GM15510 (cell line): Measurements from ENCODE around the gene ARHGEF1.

Experiments
- POLR2A ChIP-seq: IDR thresholded peaks from 3 replicates; pipeline ENCODE4 v1.6.1; 2011; ENCODE audit warnings: borderline replicate concordance; ENCODE audit not compliant: insufficient read length; ENCODE audit errors: extremely low read depth

The ARHGEF1 gene

DNA sequence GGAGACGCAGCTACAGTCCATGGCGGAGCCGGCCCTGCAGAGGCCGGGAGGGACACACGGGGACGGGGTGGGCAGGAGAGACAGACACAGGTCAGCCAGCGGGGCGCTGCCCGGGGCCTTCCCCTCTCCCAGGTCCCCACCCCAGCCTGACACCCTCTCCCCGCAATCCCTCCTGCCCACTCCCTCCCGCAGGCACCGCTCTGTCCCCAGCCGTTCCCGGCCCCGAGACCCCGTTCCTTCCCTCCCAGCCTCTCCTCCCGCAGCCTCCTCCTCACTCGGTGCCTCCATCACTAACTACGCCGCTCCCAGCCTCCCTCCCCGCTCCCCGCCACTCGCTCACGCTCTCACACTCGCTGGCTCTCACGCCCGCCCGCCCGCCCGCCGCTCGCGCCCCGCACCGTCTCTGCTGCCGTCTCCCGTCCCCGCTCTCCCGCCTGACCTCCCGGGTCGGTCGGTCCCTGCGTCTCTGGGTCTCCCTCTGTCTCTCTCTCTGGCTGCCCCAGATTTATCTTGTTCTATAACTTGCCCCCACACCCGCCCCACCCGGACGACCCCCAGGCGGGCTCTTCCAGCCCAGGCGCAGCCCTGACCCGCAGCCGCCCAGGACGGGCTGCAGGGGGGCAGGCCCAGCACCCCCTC, 30.0 kb downstream of the ARHGEF1 start:
- no peak for TF ChIP-seq POLR2A

DNA sequence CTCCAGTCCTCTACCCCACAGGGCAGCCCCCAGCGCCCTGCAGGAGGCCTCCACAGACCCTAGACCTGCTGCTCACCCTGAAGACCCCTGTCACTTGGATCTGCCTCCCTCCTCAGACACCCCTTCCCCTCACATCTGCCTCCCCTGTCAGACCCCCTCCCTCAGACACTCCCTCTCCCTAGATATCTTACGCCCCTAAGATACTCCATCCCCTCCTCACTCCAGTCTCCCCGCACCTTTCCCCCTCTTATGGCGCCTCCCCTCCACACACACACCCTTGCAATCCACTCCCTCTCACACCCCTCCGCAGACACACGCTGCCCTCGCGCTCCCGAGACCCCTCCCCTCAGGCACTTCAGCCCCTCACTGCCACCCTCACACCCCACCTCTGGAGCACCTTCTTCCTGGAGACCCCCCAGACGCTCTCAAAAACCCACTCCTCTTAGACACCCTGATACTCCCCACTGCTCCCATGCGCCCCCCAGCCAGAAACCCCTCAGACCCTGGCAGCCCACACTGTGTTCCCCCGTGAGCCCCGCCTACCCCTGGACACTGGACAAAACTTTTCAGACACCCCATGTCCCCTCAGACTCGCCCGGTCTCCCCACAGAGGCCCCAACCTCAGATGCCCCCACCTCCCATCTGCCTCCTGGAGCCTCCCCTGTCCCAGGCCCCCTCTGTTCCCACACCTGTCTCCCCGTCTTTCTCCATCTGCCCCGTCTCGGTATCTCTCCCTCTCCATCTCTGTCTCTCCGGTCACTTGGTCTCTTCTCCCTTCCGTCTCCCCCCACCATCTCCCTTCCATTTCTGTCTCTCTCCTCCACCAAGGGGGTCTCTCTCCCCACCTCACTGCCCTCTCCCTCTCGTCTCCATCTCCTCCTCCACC, 30.8 kb downstream of the ARHGEF1 start:
- TF ChIP-seq POLR2A, result no peak

DNA sequence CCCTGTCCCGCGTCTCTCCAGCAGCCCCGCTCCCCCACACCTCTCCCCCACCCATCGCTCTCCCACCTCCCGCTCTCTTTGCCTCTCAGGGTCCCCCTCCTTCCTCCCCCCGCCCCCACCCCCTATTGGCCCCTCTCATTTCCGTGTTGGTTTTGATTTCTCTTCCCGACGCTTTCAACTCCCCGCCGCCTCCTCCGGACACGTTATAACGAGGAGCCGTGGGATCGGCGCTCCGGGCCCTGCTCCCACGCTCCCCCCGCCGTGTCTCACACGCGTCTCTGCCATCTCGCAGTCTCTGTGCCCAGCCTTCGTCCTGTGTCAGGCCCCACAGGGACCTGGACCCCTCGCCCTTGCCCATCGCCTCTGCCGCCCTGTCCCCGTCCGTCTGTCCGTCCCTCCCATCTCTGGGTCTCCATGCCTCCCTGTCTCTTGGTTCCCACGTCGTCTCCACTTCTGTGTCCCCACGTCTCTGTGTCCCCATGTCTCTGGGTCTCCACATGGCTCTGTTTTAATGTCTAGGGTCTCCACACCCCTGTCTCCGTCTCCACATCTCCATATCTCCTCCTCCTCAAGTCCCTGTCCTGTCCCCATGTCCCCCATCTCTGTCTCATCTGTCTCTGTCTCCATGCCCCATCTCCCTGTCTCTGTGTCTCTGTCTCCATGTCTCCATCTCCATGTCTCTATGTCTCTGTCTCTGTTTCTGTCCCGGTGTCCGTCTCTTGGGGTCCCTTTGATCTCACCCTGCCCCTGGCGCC, 32.2 kb downstream of the ARHGEF1 start:
- TF ChIP-seq POLR2A, result no peak

GRCh38 chr19:41915776-41916414, 32.9 kb downstream of the ARHGEF1 start:
- TF ChIP-seq POLR2A, result no peak

DNA sequence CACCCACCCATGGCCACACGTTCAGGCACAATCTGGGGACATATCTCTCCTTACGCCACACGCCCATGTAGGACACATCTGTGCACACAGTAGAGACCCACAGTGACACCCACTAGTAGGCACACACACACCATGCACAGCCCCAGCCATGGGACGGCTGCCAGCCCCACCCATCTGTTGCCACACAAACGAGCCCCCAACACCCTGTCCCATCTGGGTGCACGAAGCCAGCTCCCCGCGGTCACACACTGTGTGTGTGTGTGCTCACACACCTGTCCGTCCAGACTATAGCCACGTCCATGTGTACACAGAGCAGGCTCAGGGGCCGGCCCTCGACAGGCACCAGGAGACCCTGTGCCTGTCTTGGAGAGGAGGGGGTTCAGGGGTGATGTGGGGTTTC, 34.7 kb downstream of the ARHGEF1 start:
- no peak for TF ChIP-seq POLR2A

DNA sequence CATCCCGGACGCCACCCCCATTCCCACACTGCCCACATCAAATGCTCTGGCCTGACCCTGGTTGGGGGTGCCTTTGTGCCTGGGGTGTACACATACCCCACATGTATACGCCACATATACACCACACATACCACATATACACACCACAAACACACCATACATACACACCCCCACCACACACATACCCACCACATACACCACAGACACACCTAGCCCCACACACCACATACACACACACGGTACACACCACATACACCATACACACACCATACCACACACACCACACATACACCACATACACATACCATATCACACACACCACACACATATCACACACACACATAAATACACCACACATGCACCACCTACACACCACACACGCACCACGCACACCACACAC, 35.1 kb downstream of the ARHGEF1 start:
- TF ChIP-seq POLR2A, result no peak

DNA sequence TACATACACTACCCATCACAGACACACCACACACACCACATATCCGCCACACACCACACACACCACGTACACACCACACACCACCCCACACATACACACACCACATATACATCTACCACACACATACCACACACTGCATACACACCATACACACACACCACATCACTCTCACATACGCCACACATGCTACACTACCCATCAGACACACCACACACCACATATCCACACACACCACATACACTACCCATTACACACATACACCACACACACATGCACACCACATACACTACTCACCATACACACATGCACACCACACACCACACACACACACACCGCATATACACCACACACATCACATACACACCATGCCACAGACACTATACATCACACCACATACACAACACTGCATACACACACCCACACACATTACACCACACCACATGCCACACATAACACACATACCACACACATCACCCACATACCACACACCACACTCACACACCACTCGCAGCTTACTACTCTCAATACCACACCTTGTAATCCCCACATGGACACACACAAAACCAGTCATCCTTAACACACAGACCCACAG, 35.8 kb downstream of the ARHGEF1 start:
- no peak for TF ChIP-seq POLR2A

DNA sequence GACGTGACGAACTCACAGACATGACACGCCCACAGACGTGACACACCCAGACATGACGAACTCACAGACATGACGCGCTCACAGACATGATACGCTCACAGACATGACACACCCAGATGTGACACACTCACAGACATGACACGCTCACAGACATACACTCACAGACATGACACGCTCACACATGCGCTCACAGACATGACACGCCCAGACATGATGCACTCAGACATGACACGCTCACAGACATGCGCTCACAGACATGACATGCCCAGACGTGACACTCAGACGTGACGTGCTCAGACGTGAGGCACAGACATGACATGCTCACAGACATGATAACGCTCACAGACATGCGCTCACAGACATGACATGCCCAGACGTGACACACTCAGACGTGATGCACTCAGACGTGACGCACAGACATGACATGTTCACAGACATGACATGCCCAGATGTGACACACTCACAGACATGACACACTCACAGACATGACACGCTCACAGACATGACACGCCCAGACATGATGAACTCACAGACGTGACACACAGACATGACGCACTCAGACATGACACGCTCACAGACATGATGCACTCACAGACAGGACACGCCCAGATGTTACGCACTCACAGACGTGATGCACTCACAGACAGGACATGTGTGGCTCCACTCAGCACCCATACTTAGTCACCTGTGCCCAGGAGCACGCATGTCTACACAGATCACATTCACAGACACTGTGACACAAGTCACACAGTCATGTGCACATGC, 37.1 kb downstream of the ARHGEF1 start:
- no peak for TF ChIP-seq POLR2A

DNA sequence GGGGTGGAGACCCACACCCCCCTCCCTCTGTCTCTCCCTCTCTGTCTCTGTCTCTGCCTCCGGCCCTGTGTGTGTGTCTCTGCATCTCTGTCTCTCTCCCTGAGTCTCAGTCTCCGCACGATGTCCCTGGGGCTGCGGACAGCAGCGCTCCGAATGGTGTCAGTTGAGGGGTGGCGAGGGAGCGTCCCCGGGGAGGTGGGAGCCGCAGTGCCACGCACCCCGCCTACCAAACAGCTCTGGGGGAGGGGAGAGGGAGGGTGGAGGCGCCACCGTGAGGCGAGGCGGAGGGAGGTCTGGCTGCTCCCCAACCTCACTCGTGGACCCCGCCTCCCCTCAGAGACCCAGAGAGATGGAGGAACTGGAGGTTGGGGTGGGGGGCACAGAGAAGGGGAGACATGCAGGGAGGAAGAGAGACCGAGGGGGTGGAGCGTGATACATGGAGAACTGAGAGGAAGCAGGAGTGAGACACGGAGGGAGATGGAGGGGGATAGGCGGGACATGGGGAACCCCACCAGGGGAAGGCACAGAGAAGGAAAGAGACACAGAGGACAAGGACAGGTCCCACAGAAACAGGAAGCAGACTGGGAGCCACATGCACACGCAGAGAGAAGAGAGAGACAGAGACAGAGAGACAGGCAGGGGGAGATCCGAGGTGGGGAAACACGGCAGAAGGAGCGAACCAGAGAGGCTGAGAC, 38.0 kb downstream of the ARHGEF1 start:
- no peak for TF ChIP-seq POLR2A

DNA sequence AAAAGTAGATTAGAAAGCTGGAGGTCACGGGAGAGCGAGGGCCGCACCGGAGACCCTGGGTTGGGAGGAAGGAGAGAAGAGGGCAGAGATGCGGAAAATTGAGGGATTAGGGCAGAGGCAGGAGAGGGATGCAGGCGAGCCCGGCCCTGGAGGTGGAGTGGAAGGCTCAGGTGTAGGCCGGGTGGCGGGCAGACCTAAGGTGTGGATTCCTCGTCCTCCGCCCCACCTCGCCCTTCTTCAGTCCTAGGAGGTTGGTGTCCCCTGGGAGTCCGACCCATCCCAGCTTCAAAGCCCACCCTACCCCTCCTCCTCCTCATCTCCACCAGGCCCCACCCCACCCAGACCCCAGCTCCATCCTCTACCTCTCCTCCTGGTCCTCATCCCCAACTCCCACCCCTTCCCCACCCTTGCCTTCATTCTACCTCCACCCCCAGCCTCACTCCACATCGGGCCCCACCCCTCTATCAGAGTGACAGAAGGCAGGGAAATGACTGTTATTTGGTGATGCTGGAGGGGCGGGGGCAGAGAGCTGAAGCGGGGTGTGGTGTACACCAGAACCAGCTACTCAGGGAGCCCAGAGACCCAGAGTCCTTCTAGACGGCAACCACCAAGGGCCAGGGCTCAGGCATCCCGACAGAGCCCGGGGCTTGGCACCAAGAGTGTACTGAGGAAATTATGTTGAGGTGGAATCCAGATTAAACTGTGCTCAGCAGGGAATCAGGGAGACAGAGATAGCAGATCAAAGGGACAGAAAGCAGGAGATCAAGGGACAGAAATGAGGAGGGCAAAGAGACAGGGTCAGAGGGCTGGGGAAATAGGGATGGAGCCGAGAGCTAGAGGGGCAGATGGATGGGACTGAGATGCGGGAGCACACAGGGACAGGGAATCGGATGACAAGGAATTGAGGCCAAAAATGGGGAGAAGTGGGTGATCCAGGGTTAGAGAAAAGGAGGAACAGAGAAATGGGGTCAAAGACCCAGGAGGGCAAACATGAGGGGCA, 38.9 kb downstream of the ARHGEF1 start:
- no peak for TF ChIP-seq POLR2A

- no peak for TF ChIP-seq POLR2A
These were observed 39.6 kb downstream of the ARHGEF1 start for GRCh38 chr19:41922585-41922984.
